GM21717 (cell line): Measurements from ENCODE around the gene C1orf74.

Experiments
- ATAC-seq: cut with Tn5 transposase; IDR thresholded peaks from one replicate; pipeline ENCODE4 v1.9.1; 2021; ENCODE audit warnings: mild to moderate bottlenecking, moderate library complexity; ENCODE audit not compliant: unreplicated experiment

C1orf74 gene

DNA sequence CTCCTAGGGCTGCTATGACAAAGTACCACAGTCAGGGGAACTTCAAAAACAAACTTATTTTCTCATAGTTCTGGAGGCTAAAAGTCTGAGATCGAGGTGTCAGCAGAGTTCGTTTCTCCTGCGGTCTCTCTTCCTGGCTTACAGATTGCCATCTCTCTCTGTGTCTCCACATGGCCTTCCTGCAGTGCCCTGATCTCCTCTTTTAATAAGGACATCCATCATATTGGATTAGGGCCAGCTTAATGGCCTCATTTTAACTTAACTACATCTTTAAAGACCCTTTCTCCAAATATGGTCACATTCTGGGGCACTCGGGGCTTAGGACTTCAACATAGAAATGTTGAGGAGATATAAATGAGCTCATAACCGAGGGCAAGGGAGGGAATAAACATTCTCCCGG is 12.2 kb downstream of the C1orf74 start:
- ATAC-seq, result no peak

DNA sequence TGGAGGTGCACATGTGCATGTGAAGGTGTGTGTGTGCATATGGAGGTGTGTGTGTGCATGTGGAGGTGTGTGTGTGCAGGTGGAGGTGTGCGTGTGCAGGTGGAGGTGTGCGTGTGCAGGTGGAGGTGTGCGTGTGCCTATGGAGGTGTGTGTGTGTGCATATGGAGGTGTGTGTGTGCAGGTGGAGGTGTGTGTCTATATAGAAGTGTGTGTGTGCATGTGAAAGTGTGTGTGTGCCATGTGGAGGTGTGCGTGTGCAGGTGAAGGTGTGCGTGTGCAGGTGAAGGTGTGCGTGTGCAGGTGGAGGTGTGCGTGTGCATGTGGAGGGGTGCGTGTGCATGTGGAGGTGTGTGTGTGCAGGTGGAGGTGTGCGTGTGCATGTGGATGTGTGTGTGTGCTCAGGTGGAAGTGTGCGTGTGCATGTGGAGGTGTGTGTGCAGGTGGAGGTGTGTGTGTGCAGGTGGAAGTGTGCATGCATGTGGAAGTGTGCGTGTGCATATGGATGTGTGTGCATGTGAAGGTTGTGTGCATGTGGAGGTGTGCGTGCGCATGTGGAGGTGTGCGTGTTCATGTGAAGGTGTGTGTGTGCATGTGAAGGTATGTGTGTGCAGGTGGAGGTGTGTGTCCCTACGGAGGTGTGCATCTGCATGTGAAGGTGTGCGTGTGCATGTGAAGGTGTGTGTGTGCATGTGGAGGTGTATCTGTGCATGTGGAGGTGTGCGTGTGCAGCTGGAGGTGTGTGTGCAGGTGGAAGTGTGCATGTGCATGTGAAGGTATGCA is 13.5 kb downstream of the C1orf74 start:
- ATAC-seq, result no peak

GRCh38 chr1:209769971-209770370 is 14.4 kb downstream of the C1orf74 start:
- no peak for ATAC-seq

GRCh38 chr1:209769171-209769904 is 15.0 kb downstream of the C1orf74 start:
- peak; percentile 75 for ATAC-seq

DNA sequence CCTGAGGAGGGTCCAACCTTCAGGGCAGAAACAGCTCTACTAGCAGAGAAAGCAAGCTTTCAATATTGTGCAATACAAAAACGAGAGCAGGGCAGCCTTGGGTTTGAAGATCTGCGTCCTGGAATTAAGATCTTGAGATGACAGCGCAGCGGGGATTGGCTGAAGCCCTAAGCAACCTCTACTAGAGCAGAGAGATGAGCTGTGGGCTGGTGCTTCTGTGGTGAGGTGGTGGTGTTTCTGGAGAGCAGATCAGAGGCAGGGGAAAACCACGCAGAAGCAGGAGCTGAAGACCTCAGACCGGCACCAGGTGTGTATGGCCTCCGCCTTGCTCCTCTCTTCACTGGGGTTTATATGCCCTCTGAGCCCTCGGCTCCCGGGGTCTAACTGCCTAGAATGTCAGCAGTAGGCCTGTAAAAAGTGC is 16.0 kb downstream of the C1orf74 start:
- ATAC-seq, result peak; percentile 93

DNA sequence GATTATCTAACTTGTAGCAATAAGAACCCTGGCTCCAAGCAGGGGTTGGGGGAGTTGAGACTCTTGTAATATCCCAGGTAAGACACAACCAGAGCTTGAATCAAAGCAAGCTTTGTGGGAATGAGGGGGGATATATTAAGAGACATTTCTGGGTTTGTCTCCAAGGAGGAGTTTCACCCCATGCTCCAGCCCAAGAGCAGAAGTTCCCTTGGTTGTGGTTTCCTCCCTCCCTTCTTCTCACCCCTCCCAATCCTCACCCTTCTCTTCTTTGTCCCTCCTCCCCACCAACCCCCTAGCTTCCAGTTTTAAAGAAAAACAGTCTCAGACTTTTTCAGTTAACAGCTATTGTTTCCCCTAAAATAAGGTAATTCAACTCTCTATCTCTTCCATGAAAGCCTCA is 16.7 kb downstream of the C1orf74 start:
- no peak for ATAC-seq

DNA sequence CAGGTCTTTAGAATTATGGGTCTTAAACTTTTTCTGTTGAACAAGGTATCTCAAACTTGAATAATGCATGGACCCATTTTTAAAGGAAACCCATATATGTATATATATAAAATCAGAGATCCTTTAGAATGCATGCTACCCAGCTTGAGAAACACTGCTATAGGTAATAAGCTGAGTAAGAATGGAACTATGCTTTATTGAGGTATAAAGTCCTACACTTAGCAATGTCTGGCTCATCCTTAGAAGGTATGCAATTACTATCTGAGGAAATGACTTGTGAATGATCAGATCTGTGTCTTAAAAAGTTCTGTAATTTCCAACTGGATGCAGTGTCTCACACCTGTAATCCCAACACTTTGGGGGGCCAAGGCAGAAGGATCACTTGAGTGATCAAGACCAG is 17.3 kb downstream of the C1orf74 start:
- no peak for ATAC-seq

GRCh38 chr1:209766051-209766450 is 18.3 kb downstream of the C1orf74 start:
- no peak for ATAC-seq

DNA sequence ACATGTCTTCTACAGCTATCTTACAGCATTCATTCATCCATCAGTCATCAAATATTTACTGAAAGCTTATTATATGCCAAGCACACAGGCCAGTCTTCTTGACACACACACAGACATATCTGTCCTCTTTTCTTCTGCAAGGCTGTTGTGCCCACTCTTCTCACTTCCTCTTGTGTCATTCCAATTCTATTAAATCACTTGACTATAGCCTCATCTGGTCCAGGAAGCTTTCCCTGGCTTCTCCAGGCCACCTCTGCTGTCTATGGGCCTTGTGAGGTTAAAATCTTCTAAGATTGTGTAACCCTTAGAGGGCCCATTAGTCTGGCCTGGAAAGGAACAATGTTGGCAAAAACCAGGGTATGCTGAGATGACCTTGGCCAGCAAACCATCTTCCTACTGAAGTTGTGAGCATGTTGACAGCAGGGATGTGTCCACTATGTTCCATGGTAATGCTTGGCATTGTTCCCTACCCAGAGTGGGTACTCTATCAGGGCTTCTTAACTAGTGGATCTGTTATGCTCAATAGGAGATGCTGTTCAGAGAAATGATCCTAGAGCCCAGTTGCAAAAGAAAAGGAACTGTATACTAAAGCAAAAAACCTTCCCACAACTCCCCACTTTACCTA is 23.2 kb downstream of the C1orf74 start:
- no peak for ATAC-seq

- ATAC-seq, result no peak
Measured at GRCh38 chr1:209759829-209760359, 24.5 kb downstream of the C1orf74 start.

DNA sequence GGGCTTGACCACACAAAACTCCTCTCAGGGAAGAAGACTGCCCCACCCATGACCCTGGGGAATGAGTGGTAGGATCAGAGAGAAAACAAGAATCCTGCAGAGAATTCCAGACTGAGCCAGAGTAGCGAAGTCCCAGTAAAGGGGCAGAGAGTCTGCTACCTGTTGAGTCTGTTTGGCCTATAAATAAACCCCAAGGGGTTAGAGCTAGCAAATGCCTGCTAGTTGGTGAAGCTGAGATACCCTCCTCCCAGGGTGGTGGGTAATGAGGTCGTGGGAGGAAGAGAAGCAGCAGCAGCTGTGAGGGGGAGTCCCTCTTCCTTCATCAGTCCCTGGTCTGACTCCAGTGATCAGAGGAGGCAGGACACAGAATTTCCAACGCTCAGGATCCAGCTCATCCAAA is 26.0 kb downstream of the C1orf74 start:
- no peak for ATAC-seq

- ATAC-seq, result peak; percentile 37
Measured at GRCh38 chr1:209756615-209757445, 27.5 kb downstream of the C1orf74 start.

GRCh38 chr1:209755926-209756614 is 28.3 kb downstream of the C1orf74 start, which contains the start of gene TRAF3IP3:
TSS of gene TRAF3IP3 (plus strand) at chr1:209756053. CDS start at chr1:209760040, 3,987 bp downstream.
- peak; percentile 77 for ATAC-seq

DNA sequence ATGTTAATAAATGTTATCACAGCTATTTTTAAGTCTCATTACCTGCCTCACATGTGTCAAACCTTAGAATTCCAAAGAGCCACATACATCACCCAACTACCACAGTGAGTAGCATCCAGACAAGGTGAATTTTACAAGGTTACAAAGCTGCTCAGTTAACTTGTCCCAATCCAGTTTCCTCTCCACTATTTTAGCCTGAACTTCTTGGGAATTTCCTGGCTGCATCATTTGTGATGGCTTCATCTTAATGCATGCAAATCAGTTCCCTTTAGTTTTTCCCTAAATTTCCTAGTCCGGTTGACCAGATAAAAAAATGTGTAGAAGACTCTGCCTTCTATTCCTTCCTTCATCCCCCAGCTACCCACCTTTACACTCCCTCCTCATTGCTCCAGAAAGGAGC is 29.1 kb downstream of the C1orf74 start:
- no peak for ATAC-seq

GRCh38 chr1:209752890-209753289 is 31.5 kb downstream of the C1orf74 start:
- ATAC-seq, result no peak

GRCh38 chr1:209751627-209752231 is 32.6 kb downstream of the C1orf74 start:
- ATAC-seq, result peak; percentile 63

GRCh38 chr1:209749670-209750323 is 34.6 kb downstream of the C1orf74 start:
- ATAC-seq, result no peak

DNA sequence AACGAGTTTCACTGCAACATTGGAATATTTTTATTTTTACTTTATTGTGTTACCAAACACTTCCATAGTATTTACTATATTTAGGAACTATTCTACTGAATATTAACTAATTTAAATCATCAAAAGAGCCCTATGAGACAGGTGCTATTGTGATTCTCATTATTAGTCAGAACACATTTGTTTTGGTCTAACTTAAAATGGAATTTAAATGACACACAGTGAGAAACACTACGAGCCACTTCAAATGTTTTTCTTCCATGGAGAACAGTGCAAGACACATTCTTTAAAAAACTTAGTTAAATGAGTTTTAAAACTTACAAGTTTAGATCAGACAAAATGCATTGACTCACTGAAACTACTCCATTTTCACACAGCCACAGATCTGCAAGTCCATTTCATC is 35.2 kb downstream of the C1orf74 start:
- no peak for ATAC-seq

DNA sequence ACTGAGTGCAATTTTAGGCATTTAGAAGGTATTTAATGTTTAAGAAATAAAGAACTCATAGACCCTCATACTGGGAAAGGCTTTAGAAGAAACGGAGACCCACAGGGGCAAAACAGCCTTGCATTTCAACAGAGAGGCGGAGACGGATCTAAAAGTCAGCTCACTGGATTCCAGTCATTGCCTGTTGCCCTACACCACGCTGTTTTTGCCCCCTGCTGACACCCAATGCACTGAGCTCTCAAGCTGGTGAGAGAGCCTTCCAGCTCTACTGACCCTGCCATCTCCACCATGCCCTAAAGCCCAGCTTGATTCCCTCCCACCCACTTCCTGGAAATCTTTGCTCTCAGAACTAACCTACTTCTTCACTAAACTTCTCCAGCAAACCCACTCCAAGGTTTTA is 35.7 kb downstream of the C1orf74 start:
- no peak for ATAC-seq
